RWPE2 (cell line): ENCODE data around the gene DESI1.
"Not testable (repeated sequence)": the region's sequence is repeated elsewhere in the genome, so short reads cannot be mapped to it uniquely, and the experiment has no call there.

Source experiments
- ATAC-seq: fragments of 200-7000 bp; cut with Tn5 transposase; 3 replicates; pipeline ENCODE4 v1.9.1; 2021; ENCODE audit warnings: low read depth
- DNase-seq: peaks from one replicate; pipeline ENCODE4 v3.0.0-alpha.2; 2020; ENCODE audit warnings: low spot score
- H3K27ac ChIP-seq: fragments of 450-650 bp; 2 replicates; pipeline ENCODE4 v1.5.1; 2017; ENCODE audit warnings: mild to moderate bottlenecking; ENCODE audit not compliant: poor library complexity, severe bottlenecking
- H3K27me3 ChIP-seq: fragments of 250-450 bp; sonication (Bioruptor Pico); 2 replicates; pipeline ENCODE4 v1.5.1; 2021; ENCODE audit warnings: mild to moderate bottlenecking, moderate library complexity; ENCODE audit not compliant: insufficient read depth, poor library complexity, severe bottlenecking
- H3K36me3 ChIP-seq: fragments of 250-450 bp; sonication (Bioruptor Pico); 2 replicates; pipeline ENCODE4 v1.5.1; 2020; ENCODE audit warnings: low read depth, mild to moderate bottlenecking, moderate library complexity
- H3K4me1 ChIP-seq: fragments of 250-450 bp; sonication (Bioruptor Pico); 2 replicates; pipeline ENCODE4 v1.5.1; 2021; ENCODE audit warnings: mild to moderate bottlenecking, moderate library complexity; ENCODE audit not compliant: insufficient read depth, poor library complexity, severe bottlenecking
- H3K4me3 ChIP-seq: fragments of 250-450 bp; sonication (Bioruptor Pico); 2 replicates; pipeline ENCODE4 v1.5.1; 2021; ENCODE audit warnings: mild to moderate bottlenecking, moderate library complexity; ENCODE audit not compliant: severe bottlenecking
- H3K9me3 ChIP-seq: fragments of 250-450 bp; sonication (Bioruptor Pico); 2 replicates; pipeline ENCODE4 v1.5.1; 2021; ENCODE audit warnings: mild to moderate bottlenecking, moderate library complexity; ENCODE audit not compliant: severe bottlenecking
- CTCF ChIP-seq: fragments of 450-650 bp; IDR thresholded peaks from one replicate; pipeline ENCODE4 v1.5.1; 2017; ENCODE audit warnings: mild to moderate bottlenecking, moderate library complexity; ENCODE audit not compliant: poor library complexity, severe bottlenecking

Gene DESI1

GRCh38 chr22:41575533-41575932, 45.3 kb downstream of the DESI1 start:
- H3K36me3 ChIP-seq, result peaks cover 7% of the 10 kb centered on the region; the same call in 1 of the 2 replicates
- no peaks in the 10 kb centered on the region for H3K9me3 ChIP-seq
- no peak overlapping the region for H3K4me3 ChIP-seq
- DNase-seq (no peak), ATAC-seq (no peak)
- no peak overlapping the region for H3K27ac ChIP-seq
- no peak for TF ChIP-seq CTCF
- no peaks in the 10 kb centered on the region for H3K27me3 ChIP-seq
- no peaks in the 10 kb centered on the region for H3K4me1 ChIP-seq

- no peak for DNase-seq
- TF ChIP-seq CTCF, result no peak
- H3K4me1 ChIP-seq, result no peaks in the 10 kb centered on the region
- H3K36me3 ChIP-seq, result peaks cover 7% of the 10 kb centered on the region; the same call in 1 of the 2 replicates
- no peak overlapping the region for H3K27ac ChIP-seq
- H3K4me3 ChIP-seq, result no peak overlapping the region
- no peaks in the 10 kb centered on the region for H3K9me3 ChIP-seq
- 0 out of 3 replicates have a peak, but pooled peaks have one; percentile 4 for ATAC-seq
- no peaks in the 10 kb centered on the region for H3K27me3 ChIP-seq
Observed at GRCh38 chr22:41574847-41575381, 45.9 kb downstream of the DESI1 start.

- TF ChIP-seq CTCF, result no peak
- Histone ChIP-seq H3K36me3 (peaks cover 7% of the 10 kb centered on the region; the same call in 1 of the 2 replicates), H3K4me1 (no peaks in the 10 kb centered on the region), H3K9me3 (no peaks in the 10 kb centered on the region), H3K4me3 (no peak overlapping the region), H3K27me3 (no peaks in the 10 kb centered on the region), H3K27ac (no peak overlapping the region)
- no peak for DNase-seq
- ATAC-seq, result no peak
Observed at GRCh38 chr22:41573677-41574076, 47.2 kb downstream of the DESI1 start.

GRCh38 chr22:41572305-41572704, 48.5 kb downstream of the DESI1 start:
- H3K9me3 ChIP-seq, DNase-seq, H3K27ac ChIP-seq, ATAC-seq, H3K4me1 ChIP-seq, H3K27me3 ChIP-seq, H3K36me3 ChIP-seq, H3K4me3 ChIP-seq: not testable (repeated sequence)

GRCh38 chr22:41571786-41572185, 49.1 kb downstream of the DESI1 start:
- TF ChIP-seq CTCF, result no peak
- Histone ChIP-seq H3K4me1 (no peaks in the 10 kb centered on the region), H3K27me3 (no peaks in the 10 kb centered on the region), H3K36me3 (peaks cover 3% of the 10 kb centered on the region; the same call in 1 of the 2 replicates), H3K4me3 (no peak overlapping the region), H3K9me3 (no peaks in the 10 kb centered on the region), H3K27ac (no peak overlapping the region)
- no peak for DNase-seq
- ATAC-seq, result no peak
